GDM1 (cell line): Measurements from ENCODE around the gene NTM.
"Not testable (repeated sequence)": the region's sequence is repeated elsewhere in the genome, so short reads cannot be mapped to it uniquely, and the experiment has no call there.

ENCODE experiments used
- DNase-seq: peaks from one replicate; lab custom pipeline; 2025; lab: John Stamatoyannopoulos, UW

Gene NTM

DNA sequence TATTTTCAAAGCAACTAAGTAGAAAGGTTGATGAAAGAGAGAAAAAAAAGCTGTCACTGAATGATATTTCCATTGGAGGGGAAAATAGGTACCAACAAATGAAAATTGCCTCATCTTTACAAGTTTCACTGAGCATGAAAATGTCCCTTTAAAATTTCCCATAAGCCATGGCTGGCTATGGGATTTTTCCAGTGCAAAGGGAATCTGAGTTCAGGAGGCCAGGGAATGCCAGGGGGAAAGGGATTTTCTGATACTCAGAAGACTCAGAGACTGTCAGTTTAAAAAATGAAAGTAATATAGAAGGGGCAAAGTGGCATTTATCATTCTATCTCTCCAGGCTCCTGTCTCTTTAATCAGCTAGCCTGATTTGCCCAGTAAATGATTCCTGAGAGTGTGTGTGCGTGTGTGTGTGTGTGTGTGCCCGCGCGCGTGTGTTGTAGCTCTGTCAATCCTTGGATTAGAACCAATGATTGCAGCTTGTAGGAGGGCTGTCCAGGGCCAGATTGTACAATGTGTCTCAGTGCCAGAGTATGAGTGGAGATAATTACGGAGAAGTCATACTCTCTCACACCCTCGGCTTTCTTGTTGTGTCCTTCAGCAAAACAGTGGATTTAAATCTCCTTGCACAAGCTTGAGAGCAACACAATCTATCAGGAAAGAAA is at the start of gene NTM:
Gene NTM (plus strand): TSS at position 526 of the 662 bp plus-strand sequence.
- no peak for DNase-seq

DNA sequence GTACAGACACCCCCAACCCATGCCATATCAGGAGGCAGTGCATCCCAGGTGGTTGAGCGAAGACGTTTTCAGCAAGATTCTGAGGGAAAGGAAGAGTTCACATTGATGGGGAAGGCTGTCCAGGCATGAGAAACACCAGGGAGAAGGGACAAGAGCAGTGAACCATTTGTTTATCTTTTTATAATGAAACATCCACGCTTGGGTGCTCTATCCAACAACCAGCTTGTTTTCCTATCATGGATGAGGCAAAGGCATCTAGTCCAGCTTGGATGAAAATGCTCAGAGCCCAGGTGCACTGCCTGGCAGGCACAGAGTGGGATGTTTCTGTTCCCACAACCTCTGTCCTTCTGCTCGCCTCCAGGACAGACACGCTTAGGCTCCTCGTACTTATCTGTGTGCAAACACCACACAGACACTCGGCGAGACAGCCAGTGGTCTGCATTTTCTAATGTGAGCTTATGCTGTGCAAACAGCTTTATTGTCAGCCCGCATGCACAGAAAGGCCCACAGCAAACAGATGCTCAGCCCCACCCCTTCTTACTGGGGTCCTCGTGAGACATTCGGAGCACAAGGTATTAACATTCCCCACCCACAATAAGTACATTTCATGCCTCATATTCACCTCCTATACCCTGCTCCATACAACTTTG is 45.4 kb upstream of the NTM start:
- no peak for DNase-seq

DNA sequence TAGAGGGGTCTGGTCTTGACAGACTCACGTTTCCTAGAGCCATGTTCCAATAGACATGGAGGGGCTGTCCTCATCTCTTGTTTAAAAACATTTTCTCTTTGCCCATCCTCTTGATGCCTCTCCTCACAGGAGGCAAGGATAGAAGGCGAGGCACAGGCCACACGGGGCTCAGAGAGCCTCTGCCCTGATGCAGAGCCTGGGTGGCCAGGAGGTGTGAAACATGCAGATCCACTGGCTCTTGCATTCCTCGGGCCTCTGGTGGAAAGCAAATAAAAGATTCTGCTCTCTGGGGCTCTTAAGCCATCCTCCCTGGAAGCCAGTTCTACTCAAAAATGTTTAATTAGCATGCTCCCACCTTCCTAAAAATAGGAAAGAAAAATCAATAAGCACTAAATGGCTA is 43.6 kb upstream of the NTM start:
- no peak for DNase-seq

DNA sequence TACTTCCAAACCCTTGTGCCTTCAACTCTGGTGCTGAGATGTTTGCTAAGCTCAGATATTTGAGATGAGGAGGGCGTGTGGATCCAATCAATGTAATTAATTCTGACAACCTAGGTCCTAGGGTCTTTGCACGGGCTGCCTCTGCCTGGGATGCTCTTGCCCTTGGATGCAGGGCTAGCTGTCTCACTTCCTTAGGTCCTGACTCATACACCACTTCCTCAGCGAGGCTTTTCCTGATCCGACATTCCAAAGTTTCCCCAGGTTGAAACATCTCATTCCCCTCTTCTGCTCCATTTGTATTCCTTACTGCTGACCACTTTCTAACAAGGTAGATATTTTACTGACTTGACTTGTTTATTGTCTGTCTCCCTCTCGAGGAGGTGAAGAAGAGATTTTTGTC is 43.0 kb upstream of the NTM start:
- DNase-seq: no peak

DNA sequence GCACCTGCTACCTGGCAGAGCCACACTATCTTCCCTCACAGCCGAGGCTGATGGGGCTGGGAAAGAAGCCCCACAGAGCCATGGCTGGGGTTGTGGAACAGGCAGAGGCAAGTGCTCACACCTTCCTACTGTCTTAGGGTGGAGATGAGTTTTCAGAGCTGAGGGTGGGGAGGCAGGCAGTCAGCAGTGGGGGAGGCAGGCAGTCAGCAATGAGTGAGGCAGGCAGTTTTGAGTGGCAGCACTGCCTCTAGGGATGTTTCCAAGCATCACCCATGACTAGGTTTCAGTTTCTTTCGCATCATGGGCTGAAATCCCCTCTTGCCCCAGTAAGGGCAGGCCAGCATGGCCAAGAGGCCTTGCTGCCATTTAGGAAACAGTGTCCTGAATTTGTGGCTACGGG is 41.6 kb upstream of the NTM start:
- no peak for DNase-seq

DNA sequence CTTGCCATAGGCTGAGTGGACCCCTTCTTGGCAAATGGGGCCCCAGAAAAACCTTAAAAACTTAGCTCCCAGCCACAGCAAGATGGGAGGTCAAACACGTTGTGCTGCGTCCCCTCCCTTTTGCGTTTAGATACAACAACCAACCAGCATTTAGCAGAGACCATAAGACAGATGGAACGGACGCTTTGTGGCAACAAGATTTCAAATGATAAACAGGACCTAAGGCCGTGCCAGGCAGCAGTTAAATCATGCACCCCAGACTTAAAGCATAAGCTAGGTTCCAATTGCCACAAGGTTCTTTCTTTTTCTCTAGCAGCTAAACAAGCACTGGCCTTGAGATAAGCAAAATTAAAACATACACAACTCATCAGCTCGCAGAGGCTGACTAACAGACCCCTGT is 39.4 kb upstream of the NTM start:
- no peak for DNase-seq

DNA sequence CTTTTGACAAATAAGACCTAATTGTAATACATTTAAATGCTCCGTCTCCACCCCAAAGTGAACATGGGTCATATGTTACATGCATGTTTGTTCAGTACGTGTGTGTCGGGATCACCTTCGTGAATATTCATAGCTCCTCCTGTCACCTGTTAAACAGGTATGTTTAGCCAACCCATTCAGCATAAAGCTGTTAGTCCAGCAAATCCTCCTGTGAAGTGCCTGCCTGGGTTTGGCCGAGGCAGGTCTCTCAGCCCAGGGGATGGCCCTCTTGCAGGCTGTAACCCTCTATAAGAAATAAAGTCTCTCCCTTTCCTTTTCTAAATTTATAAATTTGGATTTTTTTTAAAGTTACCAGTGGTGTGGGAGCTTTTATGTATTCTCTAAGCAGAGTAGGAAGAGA is 38.9 kb upstream of the NTM start:
- DNase-seq: no peak

DNA sequence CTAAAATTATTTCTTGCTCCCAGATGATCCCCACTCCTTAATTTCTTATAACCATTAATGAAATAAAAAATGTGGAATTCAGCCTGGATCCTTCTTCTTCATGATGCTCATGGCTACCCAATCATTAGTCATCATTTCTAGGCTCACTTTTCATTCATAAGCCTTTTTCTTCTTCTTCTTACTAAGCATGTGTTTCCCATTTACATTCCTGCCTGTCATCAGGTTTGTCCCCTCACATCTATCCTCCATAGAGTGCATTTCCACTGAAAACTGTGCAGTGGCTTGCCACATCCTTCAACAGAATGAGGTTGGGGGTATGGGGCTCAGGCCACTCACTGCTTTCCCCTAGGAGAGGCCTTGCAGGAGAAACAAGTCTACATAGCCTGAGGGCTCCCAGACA is 35.8 kb upstream of the NTM start:
- no peak for DNase-seq

DNA sequence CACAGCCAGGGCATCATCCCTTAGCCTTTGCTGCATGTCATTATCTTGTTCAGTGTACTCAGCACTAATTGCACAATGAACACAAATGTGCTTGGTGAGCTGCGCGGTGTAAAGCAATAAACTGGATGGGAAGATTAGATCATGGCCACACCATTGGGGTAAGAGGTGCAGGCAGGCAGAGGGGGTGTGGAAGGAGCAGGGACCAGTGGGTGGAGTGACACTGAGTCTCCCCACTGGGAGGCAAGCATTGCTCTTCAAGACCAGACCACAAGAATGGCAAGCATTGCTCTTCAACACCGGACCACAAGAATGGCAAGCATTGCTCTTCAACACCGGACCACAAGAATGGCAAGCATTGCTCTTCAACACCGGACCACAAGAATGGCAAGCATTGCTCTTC is 28.5 kb upstream of the NTM start:
- not testable (repeated sequence) for DNase-seq

DNA sequence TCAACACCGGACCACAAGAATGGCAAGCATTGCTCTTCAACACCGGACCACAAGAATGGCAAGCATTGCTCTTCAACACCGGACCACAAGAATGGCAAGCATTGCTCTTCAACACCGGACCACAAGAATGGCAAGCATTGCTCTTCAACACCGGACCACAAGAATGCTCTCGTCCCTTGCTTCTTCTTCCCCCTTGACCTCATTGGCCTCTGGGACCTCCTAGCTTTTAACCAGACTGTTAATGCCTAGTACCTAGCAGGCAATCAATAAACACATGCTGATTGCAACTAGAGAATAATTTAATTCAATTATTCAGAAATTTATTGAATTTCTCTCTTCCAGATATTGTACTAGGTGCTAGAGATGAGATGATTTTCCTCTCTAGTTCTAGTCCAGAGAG is 28.0 kb upstream of the NTM start:
- not testable (repeated sequence) for DNase-seq

DNA sequence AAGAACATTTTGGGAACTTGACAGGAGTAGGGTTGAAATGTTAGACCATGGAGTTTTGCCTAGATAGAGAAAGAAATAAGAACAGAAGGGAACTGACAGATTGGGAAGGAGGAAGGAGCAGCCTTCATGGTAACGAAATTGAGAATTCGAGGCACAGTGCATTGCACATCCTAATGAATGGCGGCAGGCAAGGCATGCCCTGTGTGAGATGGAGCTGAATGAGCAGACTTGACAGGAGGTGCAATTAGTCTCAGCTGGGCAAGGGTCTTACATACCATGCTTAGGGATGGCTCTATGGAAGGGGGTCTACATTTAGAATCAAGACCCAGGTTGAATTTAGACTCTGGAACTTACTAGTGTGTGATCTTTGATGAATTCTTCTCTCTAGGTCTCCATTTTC is 25.0 kb upstream of the NTM start:
- no peak for DNase-seq

DNA sequence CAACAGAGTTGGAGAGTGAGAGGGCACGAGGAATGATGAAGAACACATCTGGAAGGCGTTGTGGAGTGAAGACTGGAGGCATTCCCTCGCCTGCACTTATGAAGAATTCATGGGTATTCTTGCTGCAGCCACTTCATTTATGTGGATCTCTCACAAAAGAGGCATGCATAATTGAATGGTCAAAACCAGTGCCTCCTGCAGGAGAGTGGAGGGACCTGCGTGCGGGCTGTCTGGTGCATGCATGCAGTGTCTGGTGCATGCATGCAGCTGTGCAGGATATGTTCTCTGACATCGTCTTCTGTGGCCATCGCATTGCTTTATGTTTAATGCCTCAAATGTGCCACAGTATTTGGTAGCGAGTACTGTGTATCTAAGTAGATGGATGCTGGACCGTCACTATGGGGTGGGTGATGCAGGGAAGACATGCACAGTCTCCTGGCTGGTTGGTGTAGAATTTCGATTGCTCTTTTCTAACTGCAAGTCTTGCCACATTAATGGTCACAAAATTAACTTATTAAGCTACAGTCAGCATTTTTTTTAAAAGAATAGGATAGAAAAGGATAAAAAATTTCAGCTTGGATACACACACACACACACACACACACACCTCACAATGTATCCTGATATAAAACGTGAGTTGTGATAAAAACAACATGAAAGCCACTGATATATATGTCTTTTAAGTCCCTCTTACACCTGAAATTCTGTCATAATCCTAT is 20.9 kb upstream of the NTM start:
- DNase-seq: no peak

DNA sequence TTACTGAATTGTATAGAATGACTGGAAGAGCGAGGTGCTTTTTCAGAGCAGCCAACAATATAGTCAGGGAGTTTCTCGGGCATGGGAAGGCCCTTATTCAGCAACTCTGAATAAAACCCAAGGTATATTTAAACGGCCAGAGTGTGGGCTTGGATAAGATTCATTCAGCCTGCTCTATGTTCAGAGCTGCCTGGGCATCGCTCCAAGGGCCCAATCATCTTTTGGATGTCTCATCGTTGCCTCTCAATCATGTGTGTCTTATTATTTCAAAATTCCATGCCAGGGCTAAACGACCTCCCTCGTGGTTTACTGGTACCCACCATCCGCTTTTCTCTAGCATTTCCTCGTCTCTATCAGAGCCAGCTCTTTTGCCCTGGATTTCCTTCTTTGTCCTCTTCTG is 19.5 kb upstream of the NTM start:
- no peak for DNase-seq

DNA sequence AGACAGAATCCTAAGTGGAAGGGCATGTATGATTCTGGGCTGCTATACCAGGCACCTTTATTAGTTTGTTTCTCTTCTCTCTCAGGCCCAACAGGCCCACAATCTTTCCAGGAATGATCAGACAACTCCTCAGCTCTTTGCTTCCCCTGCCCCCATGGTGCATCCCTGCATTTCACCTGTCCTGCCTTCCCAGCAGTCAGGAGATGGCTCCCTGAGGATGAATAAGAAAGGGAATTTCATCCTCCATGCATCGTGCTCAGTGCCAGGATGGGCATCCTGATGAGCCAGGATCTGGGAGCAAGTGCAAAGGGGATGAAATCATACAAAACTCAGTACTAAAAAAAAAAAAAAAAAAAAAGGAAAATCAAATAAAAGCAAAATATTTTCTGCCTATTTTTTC is 18.6 kb upstream of the NTM start:
- DNase-seq: no peak

DNA sequence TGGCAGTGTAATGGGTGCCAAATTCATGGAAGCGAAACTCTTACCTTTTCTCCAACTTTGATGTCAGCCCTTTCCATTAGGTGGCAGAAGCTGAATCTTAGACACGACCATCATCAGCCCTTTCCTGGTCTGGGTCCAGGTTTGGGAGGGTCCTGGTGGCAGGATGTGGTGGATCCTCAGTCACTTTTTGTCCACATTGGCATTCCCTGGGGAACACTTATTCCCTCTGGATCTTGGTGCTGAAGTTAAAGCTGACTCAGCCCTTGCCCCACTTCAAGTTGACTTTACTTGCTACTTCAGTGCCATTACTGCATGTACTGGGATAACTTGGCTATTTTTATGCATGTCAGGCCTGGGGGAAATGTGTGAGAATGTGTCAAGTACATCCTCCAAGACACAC is 16.6 kb upstream of the NTM start:
- no peak for DNase-seq

DNA sequence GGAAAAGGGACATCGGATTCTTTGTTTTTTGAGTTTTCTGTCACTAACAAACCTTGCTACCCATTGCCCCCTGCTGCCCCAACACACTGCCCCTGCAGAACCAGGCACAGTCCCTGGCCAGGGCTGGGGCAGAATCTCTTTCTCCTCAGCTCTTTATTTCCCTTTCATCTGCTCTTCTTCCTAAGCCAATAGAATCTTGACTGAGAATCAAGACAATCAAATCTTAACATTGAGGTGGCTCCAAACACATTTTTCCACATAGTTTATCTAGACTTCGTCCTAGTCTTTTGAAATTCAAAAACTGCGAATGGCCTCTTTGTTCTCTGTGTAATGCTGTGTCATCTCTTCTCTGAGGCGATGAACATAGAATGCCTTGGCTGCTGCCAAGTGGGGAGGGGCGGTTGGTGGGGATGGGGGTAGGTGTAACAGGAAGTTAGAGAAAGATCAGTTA is 16.1 kb upstream of the NTM start:
- DNase-seq: no peak

DNA sequence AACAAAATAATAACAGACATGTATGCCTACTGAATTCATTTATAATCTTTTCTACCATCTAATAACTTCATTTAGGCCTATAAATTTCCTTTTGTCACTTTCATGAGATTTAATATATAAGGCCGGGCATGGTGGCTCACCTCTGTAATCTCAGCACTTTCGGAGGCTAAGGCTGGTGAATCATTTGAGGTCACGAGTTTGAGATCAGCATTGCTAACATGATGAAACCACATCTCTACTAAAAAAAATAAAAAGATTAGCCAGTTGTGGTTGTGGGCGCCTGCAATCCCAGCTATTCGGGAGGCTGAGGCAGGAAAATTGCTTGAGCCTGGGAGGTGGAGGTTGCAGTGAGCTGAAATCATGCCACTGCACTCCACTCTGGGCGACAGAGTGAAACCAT is 14.2 kb upstream of the NTM start:
- no peak for DNase-seq

DNA sequence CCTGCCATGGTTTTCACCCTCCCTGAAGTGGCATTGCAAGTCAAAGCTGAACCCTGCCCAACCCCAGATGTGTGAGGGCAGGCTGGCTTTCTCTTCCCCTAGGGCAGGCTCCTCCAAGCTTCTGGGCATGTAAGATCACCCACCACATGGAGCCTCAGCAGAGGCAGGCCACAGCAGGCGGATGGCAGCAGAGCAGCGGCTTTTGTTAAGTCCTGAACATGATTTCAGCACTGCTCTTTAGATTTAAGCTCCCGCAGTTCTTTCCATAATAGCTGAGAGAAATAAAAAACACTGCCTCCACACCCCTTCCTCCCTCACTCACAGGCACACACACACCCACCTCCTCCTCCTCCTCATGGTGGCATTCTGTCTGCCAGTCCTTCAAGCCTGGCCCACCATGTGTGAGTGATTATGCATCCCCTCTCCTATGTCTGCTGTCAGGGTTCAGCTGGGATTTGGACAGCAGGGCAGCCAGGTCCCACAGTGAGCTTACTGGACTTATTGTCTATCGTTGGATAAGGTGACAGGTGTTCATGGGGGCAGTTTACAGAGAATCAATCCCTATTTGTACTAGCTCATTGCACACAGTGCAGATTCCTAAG is 5.0 kb upstream of the NTM start:
- no peak for DNase-seq

DNA sequence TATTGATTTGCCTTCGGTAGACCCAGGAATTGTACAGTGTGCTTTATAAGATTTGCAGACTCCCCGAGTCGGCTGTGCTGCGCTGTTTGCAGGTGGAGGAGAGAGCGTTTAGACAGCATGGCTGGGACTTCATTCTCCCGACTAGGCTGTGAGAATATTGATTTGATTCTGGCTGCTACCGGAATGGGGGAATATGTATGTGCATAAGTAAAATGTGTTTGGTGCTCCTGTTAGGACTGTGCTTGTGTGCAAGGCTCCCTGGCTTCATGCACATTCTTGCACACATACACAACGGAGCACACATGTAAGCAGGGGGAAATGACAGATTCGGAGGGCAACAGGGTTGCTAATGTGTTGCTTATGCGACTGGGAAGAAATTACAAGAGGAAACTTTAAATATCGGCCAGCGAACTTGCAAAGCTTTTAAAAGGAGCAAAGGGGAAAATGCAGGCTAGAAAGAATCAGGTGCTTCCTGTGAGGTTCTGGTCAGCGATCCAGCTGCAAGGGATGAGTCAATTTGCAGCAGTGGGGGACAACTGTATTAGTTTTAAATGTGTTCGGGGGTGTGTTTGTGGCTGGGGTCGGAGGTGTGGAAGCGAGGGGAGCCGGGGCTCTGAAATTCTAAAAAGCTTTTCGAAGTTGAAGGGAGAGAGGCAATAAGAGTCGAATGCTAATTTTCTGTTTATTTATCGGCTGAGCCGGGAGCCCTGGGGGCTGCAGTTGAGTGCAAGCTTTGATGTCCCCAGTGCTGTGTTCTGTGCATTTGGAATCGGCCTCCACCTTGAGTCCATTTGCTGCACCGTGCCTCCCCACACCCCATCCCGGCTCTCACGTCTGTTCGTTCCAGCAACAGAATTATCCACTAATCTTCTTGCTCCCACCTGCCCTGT is 731 bp downstream of the NTM start:
- no peak for DNase-seq

DNA sequence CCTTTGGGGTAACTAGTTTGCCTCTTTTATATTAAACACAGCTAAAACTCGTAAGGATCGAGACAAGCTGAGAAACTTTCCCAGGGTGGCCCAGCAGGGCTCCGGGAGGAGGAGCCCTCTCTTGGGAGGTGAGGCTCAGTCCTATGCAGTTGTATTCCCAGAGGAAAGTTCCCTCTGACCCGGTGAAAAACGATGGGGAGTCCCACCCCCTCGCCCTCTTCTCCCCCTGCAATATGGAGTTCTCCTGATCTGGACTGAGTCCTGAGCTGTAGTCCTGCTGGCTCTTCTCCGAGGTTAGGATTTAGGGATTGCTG is 1.3 kb downstream of the NTM start:
- no peak for DNase-seq

DNA sequence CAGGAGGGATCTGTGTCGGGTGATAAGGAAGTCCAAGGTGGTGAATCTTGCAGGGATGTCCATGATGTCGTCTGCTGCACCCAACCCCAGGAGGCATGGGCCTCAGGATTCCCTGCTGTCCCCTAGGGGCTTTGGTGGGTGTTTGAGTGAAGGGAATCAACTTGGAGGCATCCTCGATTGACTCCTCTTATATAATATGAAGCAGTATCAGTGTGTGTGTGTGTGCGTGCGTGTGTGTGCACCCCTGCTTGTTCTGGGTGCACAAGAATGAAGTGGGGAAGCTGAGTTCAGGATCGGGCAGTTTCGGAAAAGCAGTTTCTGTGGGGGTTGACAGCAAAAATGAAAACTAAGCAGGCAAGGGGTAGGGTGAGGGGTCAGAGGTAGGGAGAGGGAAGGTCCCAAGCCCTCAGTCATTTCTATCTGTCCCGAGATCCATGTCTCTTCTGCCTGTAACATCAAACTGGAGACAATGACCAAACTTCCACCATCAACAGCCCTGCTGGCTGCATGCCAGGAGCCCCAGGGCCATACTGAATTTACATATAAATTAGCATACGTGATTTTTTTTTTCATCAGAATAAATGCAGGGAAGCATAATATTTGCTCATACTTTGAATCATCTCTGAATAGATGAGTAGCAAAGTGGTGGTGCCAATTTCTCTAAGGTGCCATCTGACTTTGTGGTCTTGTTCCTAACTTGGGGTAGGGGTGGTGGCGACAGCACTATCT is 2.0 kb downstream of the NTM start:
- no peak for DNase-seq
